Measurements from ENCODE around the gene ANXA7.

GRCh38 chr10:73376679-73377078 lies 37.2 kb downstream of the ANXA7 start:
- no peak for TF ChIP-seq POLR2AphosphoS5 (IDR thresholded peaks at IDR 0.05; ENCODE audit: insufficient read depth, low read depth, low read length)
- TF ChIP-seq CTCF (IDR thresholded peaks at IDR 0.05; ENCODE audit: extremely low read depth in 1 of 2, insufficient read depth in 1 of 2, low read depth in 1 of 2, low read length in 2 of 2), result no peak
- TF ChIP-seq, protein P1, sequence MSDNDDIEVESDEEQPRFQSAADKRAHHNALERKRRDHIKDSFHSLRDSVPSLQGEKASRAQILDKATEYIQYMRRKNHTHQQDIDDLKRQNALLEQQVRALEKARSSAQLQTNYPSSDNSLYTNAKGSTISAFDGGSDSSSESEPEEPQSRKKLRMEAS (IDR thresholded peaks at IDR 0.05; ENCODE audit: insufficient read depth, insufficient read length), result no peak
- TF ChIP-seq POLR2A (IDR thresholded peaks at IDR 0.05; ENCODE audit: low read depth, low read length), result no peak
- no peak for TF ChIP-seq EZH2 (IDR thresholded peaks at IDR 0.05; ENCODE audit: borderline replicate concordance, low read depth, low read length, severe bottlenecking)
- TF ChIP-seq FOS (IDR thresholded peaks at IDR 0.05; ENCODE audit: borderline replicate concordance, insufficient read depth, low read length), result no peak
- TF ChIP-seq MYC (IDR thresholded peaks at IDR 0.05; ENCODE audit: low read depth, low read length), result no peak

All from endothelial cell of umbilical vein (primary cell).